ENCODE results near the gene DYNC1I2.
"Not testable (repeated sequence)": the region's sequence is repeated elsewhere in the genome, so short reads cannot be mapped to it uniquely, and the experiment has no call there.

Gene DYNC1I2

DNA sequence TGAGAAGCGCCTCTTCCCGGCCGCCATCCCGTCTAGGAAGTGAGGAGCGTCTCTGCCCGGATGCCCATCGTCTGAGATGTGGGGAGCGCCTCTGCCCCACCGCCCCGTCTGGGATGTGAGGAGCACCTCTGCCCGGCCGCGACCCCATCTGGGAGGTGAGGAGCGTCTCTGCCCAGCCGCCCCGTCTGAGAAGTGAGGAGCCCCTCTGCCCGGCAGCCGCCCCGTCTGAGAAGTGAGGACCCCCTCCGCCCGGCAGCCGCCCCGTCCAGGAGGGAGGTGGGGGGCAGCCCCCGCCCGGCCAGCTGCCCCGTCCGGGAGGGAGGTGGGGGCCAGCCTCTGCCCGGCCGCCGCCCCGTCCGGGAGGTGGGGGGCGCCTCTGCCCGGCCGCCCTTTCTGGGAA lies 87.3 kb downstream of the DYNC1I2 start:
- not testable (repeated sequence) for H3K27ac Mint-ChIP-seq

DNA sequence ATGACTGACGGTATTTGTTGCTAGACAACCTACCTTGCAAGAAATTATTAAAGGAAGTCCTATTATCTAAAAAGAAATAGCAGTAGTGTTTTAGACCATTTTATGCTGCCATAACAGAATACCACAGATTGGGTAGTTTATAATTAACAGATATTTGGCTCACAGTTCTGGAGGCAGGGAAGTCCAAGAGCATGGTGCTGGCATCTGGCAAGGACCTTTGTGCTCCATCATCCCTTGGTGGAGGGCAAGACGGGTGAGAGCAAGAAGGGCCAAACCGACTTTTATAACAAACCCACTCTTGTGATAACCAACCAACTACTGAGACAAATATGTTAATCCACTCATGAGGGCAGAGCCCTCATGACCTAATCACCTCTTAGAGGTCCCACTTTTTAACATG lies 91.2 kb downstream of the DYNC1I2 start:
- Mint-ChIP-seq H3K4me1 (no peaks in the 10 kb centered on the region), H3K36me3 (peaks cover 20% of the 10 kb centered on the region), H3K27ac (no peak overlapping the region), H3K4me3 (no peak overlapping the region), H3K27me3 (no peaks in the 10 kb centered on the region), H3K9me3 (peaks cover 8% of the 10 kb centered on the region)
- DNase-seq (ENCODE audit: low spot score in 2 of 2): no peak
- ATAC-seq (ENCODE audit: low read depth): no peak

More for the DNA sequence above, 87.3 kb downstream of the DYNC1I2 start:
- not testable (repeated sequence) for DNase-seq (ENCODE audit: low spot score in 2 of 2); ATAC-seq (ENCODE audit: low read depth); H3K4me3 Mint-ChIP-seq; H3K4me1 Mint-ChIP-seq; H3K27me3 Mint-ChIP-seq
- Mint-ChIP-seq H3K36me3 (peaks cover 24% of the 10 kb centered on the region), H3K9me3 (peaks cover 13% of the 10 kb centered on the region)

DNA sequence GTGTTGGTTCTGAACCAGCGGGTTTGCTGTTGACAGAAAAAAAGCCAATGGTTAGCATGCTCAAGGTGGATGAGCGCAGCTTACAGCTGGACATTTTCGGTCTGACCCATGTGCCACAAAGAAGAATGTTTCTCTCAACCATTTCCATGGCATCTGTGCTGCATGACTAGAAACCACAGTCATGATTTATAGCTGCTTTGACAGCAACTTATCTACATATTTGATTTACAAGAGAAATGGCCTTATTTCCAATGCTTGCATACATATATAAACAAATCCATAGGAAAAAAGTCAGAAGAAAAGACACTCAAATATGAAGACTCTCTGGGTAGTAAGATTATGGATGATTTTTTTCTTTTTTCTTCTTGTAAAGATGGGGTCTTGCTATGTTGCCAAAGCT lies 98.2 kb downstream of the DYNC1I2 start:
- Mint-ChIP-seq H3K27me3 (no peaks in the 10 kb centered on the region), H3K27ac (no peak overlapping the region), H3K9me3 (peaks cover 4% of the 10 kb centered on the region), H3K4me3 (no peak overlapping the region), H3K4me1 (no peaks in the 10 kb centered on the region), H3K36me3 (peaks cover 37% of the 10 kb centered on the region)
- no peak for DNase-seq (ENCODE audit: low spot score in 2 of 2)
- no peak for ATAC-seq (ENCODE audit: low read depth)

DNA sequence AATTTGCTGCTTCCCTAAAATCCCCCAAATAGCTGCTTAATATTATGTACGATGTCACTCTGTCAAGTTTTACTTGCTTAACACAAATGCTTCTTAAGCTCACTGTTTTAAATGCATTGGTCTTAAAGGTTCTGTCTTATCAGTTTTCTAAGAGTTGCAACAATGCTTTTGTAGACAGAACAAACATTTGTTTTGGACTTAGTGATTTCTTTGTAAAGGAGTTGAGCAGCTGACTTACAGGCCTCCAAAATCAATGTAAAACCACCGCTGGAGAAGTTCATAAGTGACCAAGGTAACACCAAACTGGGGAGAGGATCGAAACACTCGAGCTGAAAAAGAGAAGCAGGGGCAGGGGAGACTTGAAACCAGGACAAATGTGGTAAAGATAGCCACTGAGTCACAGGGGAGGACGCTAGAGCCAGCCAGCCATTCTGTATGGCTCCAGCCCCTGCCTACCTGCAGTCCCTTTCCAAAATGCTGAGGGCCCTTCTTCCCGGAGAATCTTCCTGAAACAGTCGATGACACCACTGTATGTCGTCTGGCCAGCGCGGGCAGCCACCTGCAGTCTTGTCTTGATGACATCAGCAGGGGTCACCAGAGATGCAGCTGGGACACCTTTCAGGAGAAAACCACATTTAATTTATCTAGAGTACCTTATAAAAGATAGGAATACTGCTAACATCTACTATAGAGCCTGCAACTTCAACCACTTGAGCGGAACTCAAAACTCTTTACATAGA lies 100.2 kb downstream of the DYNC1I2 start:
- ATAC-seq (ENCODE audit: low read depth) (no peak), DNase-seq (ENCODE audit: low spot score in 2 of 2) (no peak)
- Mint-ChIP-seq H3K4me3 (no peak overlapping the region), H3K9me3 (peaks cover 2% of the 10 kb centered on the region), H3K4me1 (peaks cover 2% of the 10 kb centered on the region), H3K36me3 (peaks cover 40% of the 10 kb centered on the region), H3K27me3 (no peaks in the 10 kb centered on the region), H3K27ac (no peak overlapping the region)

DNA sequence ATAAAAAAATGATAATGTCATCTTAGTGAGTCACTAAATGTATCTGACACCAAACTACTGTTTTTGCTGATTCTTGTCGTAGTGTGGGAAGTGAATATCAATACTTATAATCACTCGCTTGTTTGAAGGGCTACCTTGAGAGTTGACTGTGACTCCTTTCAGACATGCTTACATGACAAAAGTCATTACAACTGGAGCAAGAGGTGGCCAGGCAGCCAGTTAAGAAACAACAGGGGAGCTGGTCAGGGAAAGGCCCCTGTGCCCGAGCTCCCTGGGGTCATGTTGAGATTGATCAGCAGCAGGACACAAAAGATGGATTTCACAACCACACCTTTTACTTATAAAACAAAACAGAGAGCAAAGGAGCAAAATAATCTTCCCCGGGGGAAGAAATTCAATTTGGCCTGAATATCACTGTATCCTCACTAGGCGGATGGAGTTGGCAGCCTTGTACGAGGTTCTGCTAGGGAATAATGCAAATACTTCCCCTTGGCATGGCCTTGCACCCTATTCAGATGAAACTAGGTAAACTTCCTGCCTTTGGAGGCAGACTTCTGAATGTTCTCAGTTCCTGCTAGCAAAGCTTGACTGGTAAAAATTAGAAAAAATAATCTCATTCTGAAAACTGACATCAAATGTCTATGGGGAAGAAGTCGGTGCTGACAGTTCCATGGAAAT lies 101.2 kb downstream of the DYNC1I2 start:
- no peak overlapping the region for H3K4me3 Mint-ChIP-seq
- DNase-seq (ENCODE audit: low spot score in 2 of 2): no peak
- peaks cover 2% of the 10 kb centered on the region for H3K4me1 Mint-ChIP-seq
- no peaks in the 10 kb centered on the region for H3K9me3 Mint-ChIP-seq
- ATAC-seq (ENCODE audit: low read depth): no peak
- peaks cover 37% of the 10 kb centered on the region for H3K36me3 Mint-ChIP-seq
- no peaks in the 10 kb centered on the region for H3K27me3 Mint-ChIP-seq
- H3K27ac Mint-ChIP-seq: no peak overlapping the region

DNA sequence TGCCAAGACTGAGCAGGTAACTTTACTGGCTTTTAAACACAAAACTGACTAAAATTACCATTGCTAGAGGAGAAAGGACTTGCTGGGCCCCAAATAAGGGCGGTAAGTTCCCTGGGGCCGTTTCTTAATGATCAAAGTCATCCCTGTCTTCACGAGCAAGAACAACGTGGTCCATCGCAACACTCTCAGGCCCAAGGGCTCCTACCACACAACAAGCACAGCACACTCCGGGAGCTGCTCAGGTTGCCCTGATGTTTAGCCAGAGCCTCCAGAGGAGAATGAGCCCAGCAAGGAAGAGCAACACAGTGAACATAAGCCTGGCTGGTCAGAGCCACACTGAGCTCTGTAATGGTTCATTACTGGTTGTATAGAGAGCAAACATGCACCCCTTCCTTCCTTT lies 102.7 kb downstream of the DYNC1I2 start:
- H3K4me3 Mint-ChIP-seq: no peak overlapping the region
- H3K27me3 Mint-ChIP-seq: no peaks in the 10 kb centered on the region
- no peak for DNase-seq (ENCODE audit: low spot score in 2 of 2)
- no peak for ATAC-seq (ENCODE audit: low read depth)
- H3K4me1 Mint-ChIP-seq: peaks cover 5% of the 10 kb centered on the region
- H3K9me3 Mint-ChIP-seq: no peaks in the 10 kb centered on the region
- H3K36me3 Mint-ChIP-seq: peaks cover 28% of the 10 kb centered on the region
- H3K27ac Mint-ChIP-seq: peak overlapping the region; percentile 67

DNA sequence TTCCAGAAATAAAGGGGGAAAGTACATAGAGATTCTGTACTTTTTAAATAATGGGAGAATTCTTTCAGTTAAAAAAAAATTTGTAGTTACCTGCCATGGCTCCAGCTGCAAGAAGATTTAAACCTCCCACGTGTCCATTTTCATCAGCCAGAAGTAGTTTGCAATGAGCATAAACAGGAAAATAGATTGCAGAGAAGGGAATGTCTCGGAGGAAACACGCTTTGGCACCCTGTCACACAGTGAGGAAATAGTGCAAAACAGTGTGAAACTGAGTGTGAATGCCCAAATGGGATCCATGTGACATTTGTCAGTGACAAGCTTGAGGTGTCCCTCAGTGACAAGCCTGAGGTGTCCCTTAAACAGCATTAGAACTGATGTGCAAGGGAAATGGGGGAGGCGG lies 104.1 kb downstream of the DYNC1I2 start:
- Mint-ChIP-seq H3K9me3 (no peaks in the 10 kb centered on the region), H3K36me3 (peaks cover 23% of the 10 kb centered on the region), H3K27ac (peak overlapping the region; percentile 35), H3K27me3 (no peaks in the 10 kb centered on the region), H3K4me1 (peaks cover 7% of the 10 kb centered on the region), H3K4me3 (no peak overlapping the region)
- DNase-seq (ENCODE audit: low spot score in 2 of 2) (no peak), ATAC-seq (ENCODE audit: low read depth) (no peak)

DNA sequence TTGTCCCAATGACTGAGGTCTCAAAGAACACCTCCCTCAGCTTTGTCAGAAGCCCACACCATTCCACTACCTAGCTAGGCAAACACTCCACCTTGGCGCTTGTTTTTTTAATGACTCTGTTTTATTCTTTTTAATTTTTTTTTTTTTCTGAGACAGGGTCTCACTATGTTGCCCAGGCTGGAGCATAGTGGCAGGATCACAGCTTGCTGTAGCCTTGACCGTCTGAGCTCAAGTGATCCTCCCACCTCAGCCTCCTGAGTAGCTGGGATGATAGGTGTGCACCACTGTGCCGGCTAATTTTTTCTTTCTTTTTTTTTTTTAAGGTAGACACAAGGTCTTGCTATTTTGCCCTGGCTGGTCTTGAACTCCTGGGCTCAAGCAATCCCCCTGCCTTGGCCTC lies 104.9 kb downstream of the DYNC1I2 start:
- no peak overlapping the region for H3K4me3 Mint-ChIP-seq
- ATAC-seq (ENCODE audit: low read depth) (no peak), DNase-seq (ENCODE audit: low spot score in 2 of 2) (no peak)
- no peak overlapping the region for H3K27ac Mint-ChIP-seq
- H3K36me3 Mint-ChIP-seq: peaks cover 23% of the 10 kb centered on the region
- H3K27me3 Mint-ChIP-seq: no peaks in the 10 kb centered on the region
- H3K4me1 Mint-ChIP-seq: peaks cover 7% of the 10 kb centered on the region
- H3K9me3 Mint-ChIP-seq: no peaks in the 10 kb centered on the region

DNA sequence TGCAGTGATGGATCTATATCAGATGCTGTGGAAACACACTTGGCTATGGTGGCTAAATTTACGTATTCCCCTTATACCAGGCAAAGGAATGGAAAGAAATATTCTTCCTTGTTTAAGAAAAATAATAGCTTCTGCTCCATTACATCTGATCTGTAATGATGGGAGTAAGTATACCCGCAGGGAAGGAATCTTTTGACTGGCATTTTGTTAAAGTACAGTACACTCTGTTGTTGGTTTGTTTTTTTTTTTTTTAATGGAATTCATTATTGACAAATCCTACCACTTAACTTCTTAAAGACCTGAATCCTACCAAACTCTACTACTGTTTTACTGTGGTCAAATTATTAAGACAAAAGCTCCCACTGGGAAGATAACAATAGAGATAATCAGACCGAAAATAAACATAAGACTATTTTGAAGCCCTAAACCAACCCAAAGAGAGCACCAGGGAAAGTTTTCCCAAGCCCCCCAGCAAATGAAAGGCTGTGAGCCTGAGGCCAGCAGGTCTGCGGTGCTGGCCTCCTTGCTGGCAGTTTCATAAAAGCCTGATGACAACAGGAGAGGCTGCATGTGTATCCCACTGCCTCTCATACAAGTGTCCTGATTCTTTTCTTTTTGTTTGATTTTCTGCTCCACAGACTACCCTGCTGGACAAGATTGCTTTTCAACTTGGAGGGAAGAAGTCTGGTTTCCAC lies 105.8 kb downstream of the DYNC1I2 start:
- no peak overlapping the region for H3K27ac Mint-ChIP-seq
- ATAC-seq (ENCODE audit: low read depth) (no peak), DNase-seq (ENCODE audit: low spot score in 2 of 2) (no peak)
- no peak overlapping the region for H3K4me3 Mint-ChIP-seq
- no peaks in the 10 kb centered on the region for H3K27me3 Mint-ChIP-seq
- H3K4me1 Mint-ChIP-seq: peaks cover 7% of the 10 kb centered on the region
- H3K9me3 Mint-ChIP-seq: no peaks in the 10 kb centered on the region
- peaks cover 19% of the 10 kb centered on the region for H3K36me3 Mint-ChIP-seq

DNA sequence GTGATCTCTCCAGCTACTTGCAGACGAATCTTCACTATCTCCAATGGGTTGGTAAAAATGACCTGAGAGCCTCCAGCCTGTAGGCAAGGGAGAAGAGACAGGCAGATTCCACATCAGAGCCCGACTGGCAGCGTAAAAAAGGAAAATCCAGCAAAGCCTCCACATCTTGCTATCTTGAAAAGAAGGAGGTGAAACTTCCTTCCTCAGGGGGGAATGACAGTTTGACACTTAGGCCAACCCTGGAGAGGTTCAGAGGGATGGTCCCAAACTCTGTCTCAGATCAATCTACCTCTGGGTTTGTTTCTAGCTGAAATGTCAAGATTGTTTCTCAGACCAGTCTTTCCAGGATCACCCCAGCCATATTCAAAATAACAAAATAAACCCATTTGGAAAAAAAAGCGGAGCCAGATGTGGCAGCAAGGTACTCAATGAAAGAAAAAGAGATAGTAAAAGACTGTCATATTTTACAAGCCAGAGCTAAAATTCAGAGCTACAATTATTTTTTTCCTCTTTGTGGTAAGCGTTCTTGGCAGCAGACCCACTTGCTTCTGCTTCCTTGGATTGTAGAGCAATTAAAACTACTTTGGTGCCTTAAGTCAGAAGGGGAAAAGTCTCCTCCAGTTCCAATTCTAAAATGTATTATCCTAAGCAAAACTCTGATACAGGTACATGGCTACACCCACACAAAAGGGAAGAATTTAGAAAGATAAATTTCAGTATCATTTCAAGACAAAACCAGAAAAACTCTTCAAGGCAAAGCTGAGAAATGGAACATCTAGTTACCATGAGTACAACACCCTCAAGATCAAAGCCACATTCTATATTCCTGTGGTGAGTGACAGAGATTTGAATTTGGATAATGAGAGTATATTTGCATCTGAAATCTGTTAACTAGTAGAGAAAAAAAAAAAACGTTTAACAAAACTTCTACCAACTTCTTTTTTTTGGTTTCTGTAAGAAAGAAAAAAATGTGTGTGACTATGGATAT lies 106.7 kb downstream of the DYNC1I2 start:
- no peak for ATAC-seq (ENCODE audit: low read depth)
- H3K27me3 Mint-ChIP-seq: no peaks in the 10 kb centered on the region
- no peak overlapping the region for H3K27ac Mint-ChIP-seq
- DNase-seq (ENCODE audit: low spot score in 2 of 2): no peak
- H3K4me3 Mint-ChIP-seq: no peak overlapping the region
- peaks cover 7% of the 10 kb centered on the region for H3K4me1 Mint-ChIP-seq
- peaks cover 21% of the 10 kb centered on the region for H3K36me3 Mint-ChIP-seq
- H3K9me3 Mint-ChIP-seq: no peaks in the 10 kb centered on the region

DNA sequence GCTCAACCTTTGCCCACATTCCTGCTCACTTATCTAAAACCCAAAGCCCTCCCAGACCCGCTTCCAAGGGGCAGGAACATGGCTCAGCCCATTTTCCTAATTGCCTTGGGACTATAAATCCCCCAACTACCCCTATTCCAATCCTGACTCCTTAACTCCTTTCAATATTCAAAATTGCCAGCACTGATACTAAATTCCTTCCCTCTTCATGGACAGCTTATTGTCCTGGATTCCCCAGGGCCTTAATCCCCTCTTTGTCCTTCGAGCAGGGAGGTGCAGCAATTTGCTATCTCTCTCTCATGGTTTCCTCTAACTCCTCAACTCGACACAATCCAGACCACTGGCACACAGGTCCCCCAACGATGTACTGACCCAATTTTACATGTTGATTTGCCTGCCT lies 107.6 kb downstream of the DYNC1I2 start:
- Mint-ChIP-seq H3K9me3 (no peaks in the 10 kb centered on the region), H3K27me3 (no peaks in the 10 kb centered on the region)

More for the DNA sequence above, 107.6 kb downstream of the DYNC1I2 start:
- ATAC-seq (ENCODE audit: low read depth) (no peak), DNase-seq (ENCODE audit: low spot score in 2 of 2) (no peak)
- Mint-ChIP-seq H3K27ac (no peak overlapping the region), H3K4me1 (peaks cover 7% of the 10 kb centered on the region), H3K4me3 (no peak overlapping the region), H3K36me3 (peaks cover 26% of the 10 kb centered on the region)
